Gastrocnemius medialis (tissue), 4 donors: ENCODE results near the gene SLC17A7. TPM values are rescaled to one million over a fixed set of nuclear protein-coding genes. Genes with fewer than 3 reads are reported as not detected.

Experiments
- ATAC-seq, 2 donors: fragments of 150-250 bp; one replicate each; pipeline ENCODE4 v1.9.1; 2016
- DNase-seq, 2 donors: peaks; one replicate each; pipeline ENCODE4 v3.0.0-alpha.2; 2019
- H3K27ac ChIP-seq, 4 donors: fragments of 200-600 bp; sonication (generic); 1 replicate in 1 of 4; 2 replicates in 3 of 4; pipeline ENCODE4 v1.5.1; 2016 to 2018; ENCODE audit warnings: mild to moderate bottlenecking in 2 of 4, moderate library complexity in 1 of 4
- H3K27me3 ChIP-seq, 3 donors: fragments of 200-600 bp; sonication (generic) in 2 of 3; 1 replicate in 1 of 3; 2 replicates in 2 of 3; pipeline versions ENCODE4 v1.5.1 to v1.6.0; 2016 to 2019; ENCODE audit warnings: mild to moderate bottlenecking in 1 of 3, moderate library complexity in 1 of 3
- H3K36me3 ChIP-seq, 2 donors: fragments of 200-600 bp; sonication (generic) in 1 of 2; one replicate each; pipeline ENCODE4 v1.5.1; 2017 to 2018
- H3K4me1 ChIP-seq, 2 donors: fragments of 200-600 bp; sonication (generic) in 1 of 2; one replicate each; pipeline ENCODE4 v1.5.1; 2016 to 2017; ENCODE audit warnings: mild to moderate bottlenecking in 2 of 2
- H3K4me3 ChIP-seq, 4 donors: fragments of 200-600 bp; sonication (generic) in 3 of 4; 1 replicate in 1 of 4; 2 replicates in 3 of 4; pipeline ENCODE4 v1.5.1; 2016 to 2019; ENCODE audit warnings: mild to moderate bottlenecking in 2 of 4
- H3K9me3 ChIP-seq, 3 donors: fragments of 200-600 bp; sonication (generic) in 2 of 3; 1 replicate in 1 of 3; 2 replicates in 2 of 3; pipeline ENCODE4 v1.5.1; 2016 to 2019
- CTCF ChIP-seq, 5 experiments: fragments of 450-650 bp in 3 of 5; fragments of 200-600 bp in 2 of 5; sonication (generic) in 2 of 5; IDR thresholded peaks in 4 of 5; conservative IDR thresholded peaks in 1 of 5; 1 replicate in 4 of 5; 2 replicates in 1 of 5; pipeline ENCODE4 v1.5.1; 2016 to 2019; ENCODE audit warnings: antibody characterized with exemption in 5 of 5, mild to moderate bottlenecking in 3 of 5, moderate library complexity in 3 of 5
- POLR2A ChIP-seq, 2 donors: fragments of 450-650 bp; IDR thresholded peaks; one replicate each; pipeline ENCODE4 v1.6.1; 2017; ENCODE audit warnings: antibody characterized with exemption in 2 of 2, mild to moderate bottlenecking in 2 of 2, moderate library complexity in 2 of 2
- in situ Hi-C, 4 donors: fragments of 200-750 bp; cut with MboI; loops; one replicate each; pipeline versions ENCODE4 v1.15.0 to v1.8.0; 2017; ENCODE audit warnings: low sequenced_read_pairs in 4 of 4
- intact Hi-C: fragments of 100-400 bp; cut with DNase I; formaldehyde crosslinking; loops from one replicate; pipeline ENCODE4 v1.15.1; 2023; ENCODE audit warnings: low total_unique reads
- total RNA-seq, 4 donors: library from RNA; depleted of rRNA; stranded (reverse); fragments of >200 nt; gene quantifications; one replicate each; pipeline versions ENCODE4 v1.1.0 to v1.2.3, GENCODE V29; 2016

Gene SLC17A7
- total RNA-seq, 4 donors from 2014 or later, result 0.24 to 1.6 (median 0.33) TPM

GRCh38 chr19:49435670-49436069, 5.7 kb downstream of the SLC17A7 start:
- in situ Hi-C loops (no loop called here), intact Hi-C loops (no loop called here)
- no peak for TF ChIP-seq CTCF (IDR thresholded peaks at IDR 0.05 in 4 of 5, conservative IDR thresholded peaks at IDR 0.05 in 1 of 5)
- TF ChIP-seq POLR2A (IDR thresholded peaks at IDR 0.05), result no peak
- Histone ChIP-seq H3K27me3 (peaks cover 85 to 96% (median 91%) of the 10 kb centered on the region in 3 donors), H3K27ac (no peak overlapping the region), H3K4me1 (no peaks in the 10 kb centered on the region), H3K4me3 (no peak overlapping the region), H3K36me3 (no peaks in the 10 kb centered on the region), H3K9me3 (no peaks in the 10 kb centered on the region)
- ATAC-seq, result no peak
- DNase-seq, result no peak

GRCh38 chr19:49434907-49435583, 6.3 kb downstream of the SLC17A7 start:
- Histone ChIP-seq H3K4me1 (no peaks in the 10 kb centered on the region), H3K9me3 (no peaks in the 10 kb centered on the region), H3K4me3 (no peak overlapping the region), H3K27me3 (peaks cover 85 to 90% (median 89%) of the 10 kb centered on the region in 3 donors), H3K36me3 (no peaks in the 10 kb centered on the region), H3K27ac (no peak overlapping the region)
- TF ChIP-seq POLR2A (IDR thresholded peaks at IDR 0.05) (no peak), CTCF (IDR thresholded peaks at IDR 0.05 in 4 of 5, conservative IDR thresholded peaks at IDR 0.05 in 1 of 5) (no peak)
- DNase-seq (no peak), ATAC-seq (no peak)
- in situ Hi-C loops, result no loop called here
- intact Hi-C loops, result no loop called here

DNA sequence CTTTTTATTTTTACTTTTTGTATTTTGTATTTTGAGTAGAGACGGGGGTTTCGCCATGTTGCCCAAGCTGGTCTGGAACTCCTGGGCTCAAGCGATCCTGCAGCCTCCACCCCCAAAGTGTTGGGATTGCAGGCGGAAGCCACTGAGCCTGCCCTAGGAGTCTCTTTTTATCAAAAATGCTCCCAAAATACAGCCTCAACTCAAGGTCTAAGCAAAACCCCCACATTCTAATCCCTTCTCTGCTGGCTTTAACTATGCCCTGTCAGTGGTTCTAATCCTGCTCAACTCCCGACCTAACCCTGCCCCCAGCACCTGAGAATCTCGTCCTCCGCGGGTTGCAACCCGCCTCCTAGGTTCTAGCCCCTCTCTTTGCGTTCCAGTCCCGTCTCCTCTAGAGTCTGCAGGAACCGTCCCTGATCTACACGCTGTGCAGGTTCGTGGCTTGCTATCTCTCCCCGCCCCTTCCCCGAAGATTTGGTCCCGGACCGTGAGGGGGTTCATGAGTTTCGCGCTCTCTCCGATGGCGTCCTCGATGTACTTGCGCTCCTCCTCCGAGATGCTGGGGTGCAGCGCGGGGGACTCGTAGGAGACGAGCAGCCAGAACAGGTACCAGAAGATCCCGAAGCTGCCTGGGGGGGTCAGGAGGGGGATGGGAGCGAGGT, 8.0 kb downstream of the SLC17A7 start:
- in situ Hi-C loops (no loop called here), intact Hi-C loops (no loop called here)
- no peak for DNase-seq
- no peak overlapping the region for H3K4me3 ChIP-seq
- no peaks in the 10 kb centered on the region for H3K9me3 ChIP-seq
- peaks cover 86 to 91% (median 86%) of the 10 kb centered on the region in 3 donors for H3K27me3 ChIP-seq
- TF ChIP-seq CTCF (IDR thresholded peaks at IDR 0.05 in 4 of 5, conservative IDR thresholded peaks at IDR 0.05 in 1 of 5), result no peak
- TF ChIP-seq POLR2A (IDR thresholded peaks at IDR 0.05), result no peak
- H3K27ac ChIP-seq, result no peak overlapping the region
- H3K4me1 ChIP-seq, result peaks cover 0 to 3% of the 10 kb centered on the region in 2 donors
- no peaks in the 10 kb centered on the region for H3K36me3 ChIP-seq
- no peak for ATAC-seq

DNA sequence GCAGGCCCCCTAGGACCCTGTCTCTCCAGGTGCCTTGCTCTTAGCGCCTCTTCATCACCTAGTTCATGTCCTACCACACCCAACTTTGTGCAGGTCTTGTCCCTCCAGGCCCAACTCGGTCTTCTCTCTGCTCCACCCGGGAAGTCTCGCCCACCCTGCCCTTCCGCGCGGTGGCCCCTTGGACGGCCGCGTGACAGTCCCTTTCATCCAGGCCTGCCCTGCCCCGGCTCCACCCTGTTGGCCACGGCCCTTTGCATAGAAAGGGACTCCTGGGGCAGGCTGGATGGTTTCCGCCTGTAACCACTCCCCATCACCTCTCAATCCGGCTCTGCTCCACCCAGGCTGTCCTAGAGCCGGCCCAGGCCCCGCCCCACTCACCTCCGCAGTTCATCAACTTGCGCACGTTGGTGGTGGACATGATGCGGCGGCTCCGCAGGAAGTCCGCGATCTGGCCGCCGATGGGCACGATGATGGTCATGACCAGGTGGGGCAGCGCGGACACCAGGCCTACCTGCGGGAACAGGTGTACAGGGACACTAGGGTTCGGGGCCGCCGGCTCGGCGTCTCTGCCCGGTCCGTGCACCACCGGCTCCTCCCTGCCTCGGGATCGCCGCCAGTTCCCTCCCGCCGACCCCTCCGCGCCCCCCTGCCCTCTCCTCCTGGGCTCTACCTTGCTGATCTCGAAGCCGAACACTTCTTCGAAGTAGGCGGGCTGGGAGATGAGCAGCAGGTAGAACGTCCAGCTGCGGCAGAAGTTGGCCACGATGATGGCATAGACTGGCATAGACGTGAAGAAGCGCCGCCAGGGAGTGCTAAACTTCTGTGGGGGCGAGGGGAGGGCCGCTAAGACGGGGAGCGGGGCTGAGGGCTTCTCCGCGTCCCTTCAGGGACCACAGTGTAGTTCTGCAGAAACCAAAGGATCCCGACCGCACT, 8.9 kb downstream of the SLC17A7 start:
- H3K9me3 ChIP-seq, result no peaks in the 10 kb centered on the region
- intact Hi-C loops (no loop called here), in situ Hi-C loops (no loop called here)
- H3K27ac ChIP-seq, result no peak overlapping the region
- ATAC-seq, result no peak
- no peak overlapping the region for H3K4me3 ChIP-seq
- H3K36me3 ChIP-seq, result no peaks in the 10 kb centered on the region
- no peak for DNase-seq
- TF ChIP-seq CTCF (IDR thresholded peaks at IDR 0.05 in 4 of 5, conservative IDR thresholded peaks at IDR 0.05 in 1 of 5) (no peak), POLR2A (IDR thresholded peaks at IDR 0.05) (no peak)
- peaks cover 92 to 93% (median 92%) of the 10 kb centered on the region in 3 donors for H3K27me3 ChIP-seq
- peaks cover 0 to 8% of the 10 kb centered on the region in 2 donors for H3K4me1 ChIP-seq
